Stimulated activated naive CD8-positive, alpha-beta T cell treated with anti-CD3 and anti-CD28 coated beads, Interleukin-15, Interleukin-2, amounts not matched to agents 100 U/mL and 50 U/mL, for 24 hours (primary cell): Measurements from ENCODE around the gene PBX3.

Experiments used
- ATAC-seq: fragments of 150-1000 bp; cut with Tn5 transposase; one replicate; pipeline ENCODE4 v1.10.0; 2021
- DNase-seq: peaks from one replicate; pipeline ENCODE4 v3.0.0; 2021

Gene PBX3

DNA sequence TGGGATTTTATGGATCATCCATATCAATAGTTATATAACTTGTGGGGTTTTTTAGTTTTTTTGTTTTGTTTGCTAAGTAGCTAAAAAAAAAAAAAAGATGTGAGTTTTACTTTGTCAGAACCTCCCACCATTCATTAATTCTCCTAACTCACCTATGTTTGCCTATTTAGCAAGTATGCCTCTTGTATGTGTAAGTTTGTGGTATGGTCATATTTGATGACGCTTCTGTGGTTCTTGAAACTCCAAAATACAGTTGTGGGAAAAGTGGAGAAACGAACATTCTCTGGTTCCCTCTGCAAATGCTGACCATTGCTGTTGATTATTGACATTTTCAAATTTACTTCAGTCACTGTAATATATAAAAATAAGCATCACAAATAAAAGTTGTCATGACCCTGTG is 75.7 kb downstream of the PBX3 start:
- DNase-seq (no peak), ATAC-seq (no peak)

DNA sequence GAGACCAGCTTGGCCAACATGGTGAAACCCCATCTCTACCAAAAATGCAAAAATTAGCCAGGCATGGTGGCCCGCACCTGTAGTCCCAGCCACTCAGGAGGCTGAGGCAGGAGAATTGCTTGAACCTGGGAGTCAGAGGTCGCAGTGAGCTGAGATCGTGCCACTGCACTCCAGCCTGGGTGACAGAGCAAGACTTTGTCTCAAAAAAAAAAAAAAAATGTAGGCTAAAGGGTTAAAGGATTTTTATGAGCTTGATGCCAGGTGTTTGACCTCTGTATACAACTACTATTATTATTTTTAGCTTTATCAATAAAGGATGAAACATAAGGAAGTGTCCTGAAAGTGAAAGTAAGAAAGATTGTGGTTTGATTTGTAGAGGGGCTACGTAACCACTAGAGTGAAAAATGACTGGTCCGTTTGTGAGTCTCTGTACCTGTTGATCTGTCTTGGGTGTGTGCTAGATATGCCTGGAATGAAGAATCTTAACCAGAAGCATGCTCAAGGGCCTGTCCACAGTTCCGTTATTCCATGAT is 76.8 kb downstream of the PBX3 start:
- ATAC-seq, result peak; percentile 98
- DNase-seq, result peak; percentile 9

DNA sequence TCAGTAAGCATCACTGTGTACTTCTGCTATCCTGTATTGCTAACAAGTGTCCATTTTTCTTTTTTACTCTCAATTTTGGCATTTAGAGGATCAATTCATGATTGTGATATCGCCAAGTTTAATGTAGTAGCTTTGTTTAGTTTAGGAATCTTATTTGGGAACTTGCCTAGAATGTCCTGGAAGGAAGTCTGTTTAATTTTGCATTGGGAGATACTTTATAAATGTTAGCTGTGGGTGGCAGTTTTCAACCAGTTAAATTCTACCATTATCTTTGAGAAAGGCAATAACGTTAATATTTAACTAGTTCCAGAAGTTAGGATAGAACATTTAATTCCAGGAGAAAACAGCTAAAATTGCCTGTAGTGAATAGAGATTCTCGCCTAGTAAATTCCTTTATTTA is 78.6 kb downstream of the PBX3 start:
- DNase-seq (no peak), ATAC-seq (no peak)

DNA sequence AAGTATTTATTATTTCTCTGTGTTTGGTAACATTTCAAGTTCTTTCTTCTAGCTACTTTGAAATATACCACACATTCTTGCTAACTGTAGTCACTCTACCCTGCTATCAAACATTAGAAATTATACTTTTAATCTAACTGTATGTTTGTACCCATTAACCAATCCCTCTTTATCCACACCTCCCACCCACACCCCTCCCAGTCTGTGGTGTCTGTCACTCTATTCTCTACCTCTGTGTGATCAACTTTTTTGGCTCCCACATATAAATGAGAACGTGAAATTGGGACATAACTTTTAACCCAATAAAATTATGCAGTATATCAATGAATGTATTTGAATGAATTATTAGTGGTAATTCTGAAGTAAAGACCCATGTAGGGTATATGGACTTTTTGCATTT is 79.7 kb downstream of the PBX3 start:
- ATAC-seq (no peak), DNase-seq (no peak)

DNA sequence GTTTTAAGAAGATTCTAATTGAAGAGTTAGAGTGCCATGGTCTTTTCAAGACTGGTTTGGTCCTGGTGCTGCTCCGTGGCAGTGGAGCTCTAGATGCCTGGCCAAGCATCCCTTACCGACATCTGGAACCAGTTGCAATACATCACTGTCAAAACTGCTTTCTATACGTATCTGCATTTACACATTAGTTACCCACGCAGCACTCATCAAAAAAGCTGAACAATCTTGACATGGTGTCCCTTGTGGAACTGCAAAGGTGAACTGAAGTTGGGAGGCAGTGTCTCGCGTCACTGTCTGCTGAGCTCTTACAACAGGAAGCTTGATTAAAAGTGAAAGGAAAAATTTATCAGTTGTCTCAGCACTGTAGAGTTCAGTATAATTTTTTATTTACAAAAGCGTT is 82.6 kb downstream of the PBX3 start:
- ATAC-seq (peak; percentile 92), DNase-seq (peak; percentile 44)

DNA sequence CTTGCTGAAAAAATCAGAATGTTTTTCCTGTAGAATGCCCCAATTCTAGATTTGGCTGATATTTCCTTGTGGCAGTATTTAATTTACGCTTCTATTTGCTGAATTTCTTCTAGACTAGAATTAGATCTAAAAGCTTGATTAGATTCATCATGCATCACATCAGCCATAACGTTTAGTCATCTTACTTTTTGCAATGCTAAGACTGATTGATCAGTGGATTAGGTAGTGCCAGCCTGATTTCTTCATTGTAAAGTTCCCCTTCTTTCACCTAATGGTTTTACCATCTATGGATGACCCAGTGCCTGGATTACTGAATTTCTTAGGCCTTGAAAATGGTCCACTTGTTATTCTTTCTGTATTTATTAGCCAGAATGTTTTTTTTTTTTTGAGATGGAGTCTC is 83.9 kb downstream of the PBX3 start:
- ATAC-seq, result no peak
- no peak for DNase-seq

DNA sequence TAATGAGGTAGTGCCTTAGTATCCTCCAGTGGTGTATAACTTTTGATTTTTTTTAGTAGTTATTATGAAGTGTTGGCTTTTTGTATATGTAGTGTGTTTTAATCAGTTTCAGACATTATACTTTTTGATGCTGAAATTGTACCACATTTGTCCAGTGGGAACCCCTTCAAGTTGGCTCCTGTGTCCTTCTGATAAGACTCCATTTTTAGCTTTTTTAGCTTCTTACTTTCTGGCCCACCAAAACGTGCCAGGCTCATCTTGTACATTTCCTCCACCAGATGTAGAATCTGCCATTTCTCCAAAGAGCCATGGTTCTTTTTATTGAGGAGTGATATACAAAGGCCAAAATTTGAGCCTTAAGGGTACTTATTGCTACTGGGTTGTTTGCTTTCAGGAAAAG is 84.4 kb downstream of the PBX3 start:
- DNase-seq, result no peak
- ATAC-seq, result no peak

DNA sequence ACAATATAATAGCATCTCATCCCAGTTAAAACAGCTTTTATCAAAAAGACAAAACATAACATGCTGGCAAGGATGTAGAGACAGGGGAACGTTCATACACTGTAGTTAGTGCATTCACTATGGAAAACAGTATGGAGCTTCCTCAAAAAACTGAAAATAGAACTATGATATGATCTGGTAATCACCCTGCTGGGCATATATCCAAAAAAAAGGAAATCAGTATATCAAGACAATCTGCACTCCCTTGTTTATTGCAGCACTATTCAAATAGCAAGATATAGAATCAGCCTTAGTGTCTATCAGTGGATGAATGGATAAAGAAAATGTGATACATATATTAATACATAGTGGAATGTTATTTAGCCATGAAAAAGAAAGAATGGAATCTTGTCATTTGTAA is 88.5 kb downstream of the PBX3 start:
- ATAC-seq (no peak), DNase-seq (no peak)

DNA sequence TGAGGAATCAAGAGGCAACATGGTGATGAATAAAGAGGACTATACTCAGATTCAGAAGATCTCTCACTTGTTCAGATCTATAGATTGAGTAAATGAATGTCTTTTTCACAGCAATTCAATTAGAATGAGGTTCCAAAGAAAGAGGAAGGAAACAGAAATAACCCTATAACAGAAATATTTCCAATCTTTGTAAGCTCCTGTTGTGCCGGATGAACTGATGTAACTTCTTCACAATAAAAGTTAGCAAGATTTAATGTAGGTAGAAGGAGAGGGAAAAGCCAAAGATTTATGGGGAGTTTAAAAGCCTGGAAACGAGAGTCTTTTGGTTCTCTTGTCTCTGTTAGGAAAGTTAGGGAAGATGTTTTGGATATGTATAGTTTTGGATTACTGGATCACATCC is 92.1 kb downstream of the PBX3 start:
- ATAC-seq (no peak), DNase-seq (no peak)

DNA sequence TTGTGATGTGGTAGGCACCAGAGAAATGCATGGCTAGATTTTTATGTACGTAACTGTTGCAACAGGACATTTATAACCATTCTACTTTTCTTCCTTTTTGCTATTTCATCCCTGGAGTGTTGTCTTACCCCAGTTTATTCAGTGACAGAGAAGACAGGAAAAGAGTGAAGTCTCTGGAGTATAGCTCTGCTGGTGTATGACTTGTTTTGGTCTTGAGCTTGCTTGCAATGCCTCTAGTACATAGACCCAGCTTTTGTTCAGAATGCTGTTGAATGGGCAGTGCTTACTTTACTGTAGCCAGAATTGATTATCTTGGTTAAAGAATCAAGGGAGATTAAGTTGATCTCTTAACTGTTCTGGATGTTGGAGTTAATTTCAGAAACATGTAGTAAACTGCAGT is 94.3 kb downstream of the PBX3 start:
- DNase-seq (no peak), ATAC-seq (no peak)

DNA sequence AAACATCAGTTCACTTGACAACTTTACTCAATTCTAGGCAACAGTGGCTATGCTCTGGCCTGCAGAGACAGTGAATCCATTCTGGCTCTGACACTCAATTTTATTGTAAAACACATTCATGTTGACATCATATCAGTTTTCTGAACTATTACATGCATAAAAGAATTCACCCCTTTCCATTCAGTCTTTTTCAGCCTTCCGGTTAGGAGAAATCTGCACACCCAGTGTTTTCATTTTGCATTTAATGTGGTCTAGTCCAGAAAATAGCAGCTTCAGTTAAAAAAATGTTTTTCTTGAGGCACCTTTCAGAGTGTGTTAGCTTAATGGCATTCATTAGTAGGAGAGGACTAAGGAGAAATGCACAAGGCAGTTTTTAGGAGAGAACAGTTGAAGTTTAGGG is 95.1 kb downstream of the PBX3 start:
- DNase-seq (no peak), ATAC-seq (no peak)

DNA sequence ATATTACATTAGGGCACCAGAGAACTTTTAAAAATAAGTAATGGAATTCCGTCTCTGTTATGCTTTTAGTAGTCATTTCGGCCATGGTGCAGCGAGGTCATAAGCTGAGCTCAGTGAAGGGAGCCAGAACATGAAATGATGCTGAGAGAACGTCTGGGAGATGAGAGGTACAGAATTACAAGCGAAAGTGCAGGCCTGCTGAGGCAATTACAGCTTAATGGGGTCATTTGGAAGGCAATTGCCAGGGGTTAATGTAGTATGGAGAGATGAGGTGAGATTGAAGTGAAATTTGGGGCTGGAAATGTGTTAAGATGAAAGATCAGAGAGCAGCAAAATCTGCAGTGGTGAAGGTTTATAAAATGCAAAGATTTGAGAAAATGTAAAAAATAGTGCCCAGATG is 96.5 kb downstream of the PBX3 start:
- DNase-seq (no peak), ATAC-seq (no peak)

DNA sequence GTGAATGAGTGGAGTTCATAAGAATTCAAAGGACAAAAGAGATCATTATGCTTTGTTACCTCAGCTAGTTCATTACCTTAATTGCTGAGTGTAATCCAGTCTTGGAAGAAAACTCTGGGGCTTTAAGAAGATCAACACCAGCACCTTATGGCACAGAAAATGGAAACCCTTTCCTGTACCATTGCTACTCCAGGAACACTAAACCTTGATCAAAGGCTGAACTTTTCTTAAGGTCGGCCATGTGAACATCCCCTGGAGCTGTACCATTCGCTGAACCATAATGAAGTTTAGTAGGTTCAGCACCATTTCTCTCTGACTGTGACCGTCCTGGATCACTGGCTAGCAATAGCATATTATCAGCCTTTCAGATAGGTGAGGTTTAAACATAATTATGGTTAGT is 97.4 kb downstream of the PBX3 start:
- ATAC-seq (no peak), DNase-seq (no peak)

DNA sequence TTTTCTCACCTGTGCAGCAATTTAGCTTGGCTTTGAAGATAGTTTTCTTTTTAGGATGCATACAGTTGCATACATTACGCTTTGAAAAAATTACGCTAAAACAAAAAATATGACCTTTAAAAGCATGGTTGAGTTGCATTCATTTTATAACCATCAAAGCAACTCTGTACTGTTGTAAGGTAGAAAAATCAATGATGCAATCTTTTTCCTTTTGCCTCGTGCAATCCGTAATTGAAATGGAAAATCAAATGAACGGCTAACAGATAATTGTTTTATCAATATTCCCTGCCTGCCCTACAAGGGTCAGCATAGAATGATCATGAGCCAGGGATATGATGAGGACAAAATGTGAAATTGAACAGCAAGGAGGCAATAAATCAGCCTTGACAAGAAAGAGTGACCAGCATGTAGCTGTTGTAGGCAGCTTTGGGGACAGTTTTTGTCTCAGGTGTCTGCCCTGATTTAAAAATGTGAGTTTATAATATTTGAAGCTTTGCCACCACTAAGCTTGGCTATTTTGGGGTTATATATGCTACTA is 98.2 kb downstream of the PBX3 start:
- no peak for ATAC-seq
- DNase-seq, result no peak

DNA sequence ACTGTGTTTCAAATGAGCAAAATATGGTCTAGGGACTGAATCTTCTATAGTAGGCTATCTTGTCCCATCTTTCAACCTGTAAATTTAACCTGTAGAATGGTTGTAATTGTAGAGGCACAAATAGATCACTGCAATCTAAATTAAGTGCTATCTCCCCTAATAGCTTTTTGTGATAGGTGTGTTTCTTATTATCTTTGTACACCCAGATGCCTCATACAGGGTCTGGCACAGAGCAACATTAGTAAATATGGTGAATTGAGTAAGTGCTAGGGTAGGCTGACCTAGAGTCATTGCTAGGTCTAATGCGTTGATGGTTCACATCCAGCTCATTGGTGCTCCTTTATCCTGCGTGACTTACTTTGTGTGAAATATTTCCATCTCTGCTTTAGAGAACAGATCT is 100.6 kb downstream of the PBX3 start:
- DNase-seq, result no peak

DNA sequence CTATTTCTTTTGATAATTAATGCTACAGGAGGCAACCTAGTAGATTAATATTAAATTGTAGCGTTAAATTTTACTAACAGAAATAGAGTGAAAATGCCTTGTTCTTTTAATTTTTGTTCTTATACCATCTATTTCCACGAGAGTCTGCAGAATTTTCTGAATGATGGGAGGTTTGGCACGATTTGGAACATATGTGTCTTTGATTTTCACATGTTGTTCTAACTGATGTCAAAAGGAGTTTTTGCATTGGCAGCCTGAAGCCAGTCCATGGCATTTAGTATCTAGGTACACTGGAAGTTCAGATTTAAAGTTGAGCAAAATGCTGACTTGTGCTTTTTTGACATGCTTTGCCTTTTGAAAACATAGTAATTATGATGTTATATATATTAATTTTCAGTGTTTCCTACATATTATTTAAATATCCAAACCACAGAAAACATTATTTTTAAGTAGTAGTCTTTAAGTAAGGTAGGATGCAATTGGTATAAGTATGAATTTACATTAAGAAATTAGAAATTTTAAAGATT is 103.0 kb downstream of the PBX3 start:
- DNase-seq, result no peak
- ATAC-seq, result no peak

More for the DNA sequence above, 100.6 kb downstream of the PBX3 start:
- no peak for ATAC-seq

DNA sequence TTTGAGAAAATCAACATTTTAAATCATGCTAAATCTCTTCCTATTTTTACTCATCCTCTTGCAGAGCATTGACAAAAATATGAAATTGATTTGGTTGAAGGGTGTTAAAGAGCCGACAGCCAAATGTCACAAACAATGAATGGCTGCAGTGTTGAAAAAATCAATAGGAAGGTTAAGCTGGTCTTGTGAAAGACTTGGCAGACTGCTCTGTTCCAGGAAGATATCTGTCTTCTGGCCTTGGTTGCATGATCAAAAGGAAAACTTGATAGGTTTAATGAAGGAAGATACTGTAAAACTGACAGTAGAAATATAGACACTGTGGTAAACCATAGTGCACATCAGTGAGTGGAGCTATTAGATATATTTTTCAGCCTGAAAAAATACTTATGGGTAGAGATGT is 103.6 kb downstream of the PBX3 start:
- DNase-seq (no peak), ATAC-seq (no peak)

DNA sequence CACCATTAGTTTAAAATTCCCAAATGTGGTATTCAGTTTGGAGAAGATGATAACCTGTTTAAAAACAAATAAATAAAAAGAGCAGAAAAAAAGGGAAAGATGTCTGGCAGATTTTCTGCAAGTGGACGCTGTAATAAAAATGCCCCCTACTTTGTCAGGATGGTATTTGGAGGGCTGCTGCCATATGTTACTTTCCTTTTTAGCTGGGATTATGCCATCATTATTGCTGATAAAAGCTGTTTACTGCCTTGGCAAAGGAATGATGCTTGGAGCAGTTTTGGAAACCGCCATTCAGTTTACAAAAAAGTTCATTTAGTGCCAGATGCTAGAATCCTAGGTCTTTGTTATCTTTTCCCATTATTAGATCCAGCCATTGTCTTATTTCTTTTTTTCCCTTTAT is 104.8 kb downstream of the PBX3 start:
- DNase-seq, result no peak
- ATAC-seq, result no peak

DNA sequence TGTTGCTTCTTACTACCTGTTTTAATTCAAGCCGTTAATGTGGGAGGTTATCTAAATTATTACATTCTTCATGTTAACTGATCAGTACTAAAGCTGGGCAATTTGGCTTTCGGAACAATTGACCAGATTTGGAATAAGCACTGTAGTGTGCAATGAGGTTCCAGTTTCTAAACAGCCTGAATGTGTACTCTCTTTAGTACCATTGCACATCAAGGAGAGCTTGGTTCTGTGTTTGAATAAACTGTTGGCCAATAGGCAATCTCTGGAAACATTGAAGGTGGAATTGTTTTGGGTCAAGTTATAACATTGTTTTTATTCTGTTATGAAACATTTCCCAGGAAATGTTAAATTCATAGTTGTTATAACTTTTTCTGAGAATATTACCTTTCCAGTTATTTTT is 105.2 kb downstream of the PBX3 start:
- no peak for ATAC-seq
- no peak for DNase-seq

DNA sequence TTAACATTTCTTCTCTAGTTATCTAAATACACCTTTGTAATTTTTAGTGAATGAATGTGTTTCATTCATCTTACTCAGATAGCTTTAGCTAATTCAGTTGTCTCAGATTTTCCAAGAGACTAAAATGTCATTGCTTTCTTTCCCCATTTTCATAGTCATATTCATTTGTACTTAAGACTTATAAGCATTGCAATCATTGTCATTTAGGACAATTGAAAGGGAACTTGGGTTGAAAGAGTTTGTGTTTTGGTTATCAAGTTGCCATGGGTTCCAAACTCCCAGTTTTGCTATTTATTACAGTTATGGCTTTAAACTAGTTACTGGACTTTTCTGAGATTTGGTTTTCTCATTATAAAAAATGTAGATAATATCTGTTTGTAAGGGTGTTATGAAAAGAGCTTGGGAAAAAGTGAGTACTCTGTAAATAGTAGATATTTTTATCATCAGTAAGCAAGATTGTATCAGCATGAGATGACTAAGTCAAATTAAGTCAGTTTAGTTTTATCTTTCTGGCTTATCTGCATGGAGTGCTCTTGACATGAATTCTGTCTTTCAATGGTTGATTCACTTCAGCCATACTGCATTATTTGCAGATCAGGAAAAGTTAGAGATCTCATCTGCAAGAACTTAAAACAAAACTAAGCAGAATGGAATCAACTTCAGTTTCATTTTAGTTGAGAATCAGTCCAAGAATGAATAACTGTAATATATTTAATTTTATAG is 107.5 kb downstream of the PBX3 start:
- DNase-seq (no peak), ATAC-seq (peak; percentile 52)

DNA sequence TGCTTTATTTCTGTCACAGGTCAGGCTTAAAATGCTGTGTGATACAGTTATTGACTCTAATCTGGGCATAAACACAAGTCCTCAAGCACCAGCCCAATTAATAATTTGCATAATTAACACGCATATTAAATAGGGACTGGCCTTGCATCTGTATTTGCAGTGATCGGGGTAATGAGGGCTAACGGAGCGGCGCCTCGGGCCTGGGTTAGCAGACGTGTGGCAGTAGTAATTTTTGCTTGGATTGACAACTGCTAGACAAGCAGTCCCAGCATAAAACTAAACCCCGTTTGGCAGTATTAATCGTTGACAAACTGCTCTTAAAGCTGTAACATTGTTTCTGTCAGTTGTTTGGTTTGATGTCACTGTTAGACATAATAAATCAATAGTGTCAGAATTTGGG is 109.2 kb downstream of the PBX3 start:
- no peak for ATAC-seq

DNA sequence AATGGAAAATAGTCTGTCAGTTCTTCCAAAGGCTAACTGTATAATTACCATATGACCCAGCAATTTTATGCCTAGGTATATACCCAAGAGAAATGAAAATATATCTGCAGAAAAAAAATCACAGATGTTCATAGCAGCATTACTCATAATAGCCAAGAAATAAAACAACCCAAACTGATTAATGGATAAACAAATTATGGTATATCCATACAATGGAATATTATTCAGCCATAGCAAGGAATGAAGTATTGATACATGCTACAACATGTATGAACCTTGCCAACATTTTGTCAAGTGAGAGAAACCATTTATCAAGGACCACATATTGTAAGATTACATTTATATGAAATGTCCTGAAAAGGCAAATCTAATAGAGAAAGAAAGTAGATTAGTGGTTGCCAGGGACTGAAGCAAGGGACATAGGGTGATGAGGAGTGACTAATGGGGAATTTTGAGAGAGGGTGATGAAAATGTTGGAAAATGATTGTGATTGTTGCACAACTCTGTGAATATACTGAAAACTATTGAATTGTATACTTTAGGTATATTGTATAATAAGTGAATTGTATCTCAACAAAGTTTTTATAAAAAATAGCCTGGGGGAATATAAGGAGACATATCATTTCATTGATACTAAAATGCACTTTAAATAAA is 114.4 kb downstream of the PBX3 start:
- DNase-seq (no peak), ATAC-seq (no peak)

More for the DNA sequence above, 109.2 kb downstream of the PBX3 start:
- no peak for DNase-seq

DNA sequence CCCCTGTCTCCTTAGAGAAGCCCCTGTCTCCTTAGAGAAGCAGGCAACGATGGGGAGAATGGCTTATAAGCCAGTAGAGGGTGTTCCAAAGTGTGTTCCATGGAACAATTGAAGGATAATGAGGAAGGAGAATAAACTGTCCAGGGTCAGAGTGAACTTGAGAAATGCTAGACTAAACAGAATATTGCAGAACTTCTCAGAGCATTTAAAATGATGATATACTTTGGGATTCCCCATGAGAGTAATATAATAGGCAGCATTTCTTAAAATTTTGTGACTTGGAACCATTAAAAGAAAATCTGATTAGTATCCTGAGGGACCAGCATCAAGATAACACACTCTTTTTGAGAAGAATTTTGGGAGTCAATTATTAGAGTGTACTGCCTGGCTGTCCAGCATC is 116.8 kb downstream of the PBX3 start:
- DNase-seq (no peak), ATAC-seq (no peak)
